ENCODE measurements around the gene SYNE2.

DNA sequence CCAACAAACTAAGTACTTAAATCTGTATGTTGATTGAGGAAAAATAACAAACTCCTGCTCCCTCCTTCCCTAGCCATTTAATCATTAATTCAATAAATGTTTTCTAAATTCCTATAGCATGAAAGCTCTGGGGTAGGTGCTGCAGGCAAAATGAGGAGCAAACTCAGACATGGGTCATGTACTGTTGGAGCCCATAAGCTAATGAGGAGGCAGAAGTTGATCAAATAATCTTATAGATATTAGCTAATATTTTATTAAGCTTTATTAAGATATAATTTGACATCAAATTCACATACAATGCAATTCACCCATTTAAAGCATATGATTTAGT, 70.6 kb downstream of the SYNE2 start:
- TF ChIP-seq TAF1 (conservative IDR thresholded peaks at IDR 0.05), result no peak
- TF ChIP-seq, protein P1, sequence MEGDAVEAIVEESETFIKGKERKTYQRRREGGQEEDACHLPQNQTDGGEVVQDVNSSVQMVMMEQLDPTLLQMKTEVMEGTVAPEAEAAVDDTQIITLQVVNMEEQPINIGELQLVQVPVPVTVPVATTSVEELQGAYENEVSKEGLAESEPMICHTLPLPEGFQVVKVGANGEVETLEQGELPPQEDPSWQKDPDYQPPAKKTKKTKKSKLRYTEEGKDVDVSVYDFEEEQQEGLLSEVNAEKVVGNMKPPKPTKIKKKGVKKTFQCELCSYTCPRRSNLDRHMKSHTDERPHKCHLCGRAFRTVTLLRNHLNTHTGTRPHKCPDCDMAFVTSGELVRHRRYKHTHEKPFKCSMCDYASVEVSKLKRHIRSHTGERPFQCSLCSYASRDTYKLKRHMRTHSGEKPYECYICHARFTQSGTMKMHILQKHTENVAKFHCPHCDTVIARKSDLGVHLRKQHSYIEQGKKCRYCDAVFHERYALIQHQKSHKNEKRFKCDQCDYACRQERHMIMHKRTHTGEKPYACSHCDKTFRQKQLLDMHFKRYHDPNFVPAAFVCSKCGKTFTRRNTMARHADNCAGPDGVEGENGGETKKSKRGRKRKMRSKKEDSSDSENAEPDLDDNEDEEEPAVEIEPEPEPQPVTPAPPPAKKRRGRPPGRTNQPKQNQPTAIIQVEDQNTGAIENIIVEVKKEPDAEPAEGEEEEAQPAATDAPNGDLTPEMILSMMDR (IDR thresholded peaks at IDR 0.05; ENCODE audit: low read depth, low read length, missing input control), result no peak
- no peak for TF ChIP-seq RAD21 (IDR thresholded peaks at IDR 0.05)
- TF ChIP-seq, protein P2, sequence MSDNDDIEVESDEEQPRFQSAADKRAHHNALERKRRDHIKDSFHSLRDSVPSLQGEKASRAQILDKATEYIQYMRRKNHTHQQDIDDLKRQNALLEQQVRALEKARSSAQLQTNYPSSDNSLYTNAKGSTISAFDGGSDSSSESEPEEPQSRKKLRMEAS (IDR thresholded peaks at IDR 0.05), result no peak
- TF ChIP-seq GABPA (IDR thresholded peaks at IDR 0.05 in 1 of 2, conservative IDR thresholded peaks at IDR 0.05 in 1 of 2), result no peak
- no peak for TF ChIP-seq EGR1 (IDR thresholded peaks at IDR 0.05; ENCODE audit: low read depth in 2 of 2)
- TF ChIP-seq YY1 (IDR thresholded peaks at IDR 0.05), result no peak
- no peak for TF ChIP-seq HNF4A (conservative IDR thresholded peaks at IDR 0.05)
- no peak for TF ChIP-seq SP1 (IDR thresholded peaks at IDR 0.05)
- TF ChIP-seq, protein P3, sequence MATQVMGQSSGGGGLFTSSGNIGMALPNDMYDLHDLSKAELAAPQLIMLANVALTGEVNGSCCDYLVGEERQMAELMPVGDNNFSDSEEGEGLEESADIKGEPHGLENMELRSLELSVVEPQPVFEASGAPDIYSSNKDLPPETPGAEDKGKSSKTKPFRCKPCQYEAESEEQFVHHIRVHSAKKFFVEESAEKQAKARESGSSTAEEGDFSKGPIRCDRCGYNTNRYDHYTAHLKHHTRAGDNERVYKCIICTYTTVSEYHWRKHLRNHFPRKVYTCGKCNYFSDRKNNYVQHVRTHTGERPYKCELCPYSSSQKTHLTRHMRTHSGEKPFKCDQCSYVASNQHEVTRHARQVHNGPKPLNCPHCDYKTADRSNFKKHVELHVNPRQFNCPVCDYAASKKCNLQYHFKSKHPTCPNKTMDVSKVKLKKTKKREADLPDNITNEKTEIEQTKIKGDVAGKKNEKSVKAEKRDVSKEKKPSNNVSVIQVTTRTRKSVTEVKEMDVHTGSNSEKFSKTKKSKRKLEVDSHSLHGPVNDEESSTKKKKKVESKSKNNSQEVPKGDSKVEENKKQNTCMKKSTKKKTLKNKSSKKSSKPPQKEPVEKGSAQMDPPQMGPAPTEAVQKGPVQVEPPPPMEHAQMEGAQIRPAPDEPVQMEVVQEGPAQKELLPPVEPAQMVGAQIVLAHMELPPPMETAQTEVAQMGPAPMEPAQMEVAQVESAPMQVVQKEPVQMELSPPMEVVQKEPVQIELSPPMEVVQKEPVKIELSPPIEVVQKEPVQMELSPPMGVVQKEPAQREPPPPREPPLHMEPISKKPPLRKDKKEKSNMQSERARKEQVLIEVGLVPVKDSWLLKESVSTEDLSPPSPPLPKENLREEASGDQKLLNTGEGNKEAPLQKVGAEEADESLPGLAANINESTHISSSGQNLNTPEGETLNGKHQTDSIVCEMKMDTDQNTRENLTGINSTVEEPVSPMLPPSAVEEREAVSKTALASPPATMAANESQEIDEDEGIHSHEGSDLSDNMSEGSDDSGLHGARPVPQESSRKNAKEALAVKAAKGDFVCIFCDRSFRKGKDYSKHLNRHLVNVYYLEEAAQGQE (IDR thresholded peaks at IDR 0.05), result no peak
- no peak for TF ChIP-seq NR2F2 (IDR thresholded peaks at IDR 0.05)
- no peak for TF ChIP-seq RXRA (IDR thresholded peaks at IDR 0.05)
- no peak for TF ChIP-seq HNF4G (IDR thresholded peaks at IDR 0.05)
- TF ChIP-seq, protein P4, sequence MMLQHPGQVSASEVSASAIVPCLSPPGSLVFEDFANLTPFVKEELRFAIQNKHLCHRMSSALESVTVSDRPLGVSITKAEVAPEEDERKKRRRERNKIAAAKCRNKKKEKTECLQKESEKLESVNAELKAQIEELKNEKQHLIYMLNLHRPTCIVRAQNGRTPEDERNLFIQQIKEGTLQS (IDR thresholded peaks at IDR 0.05), result no peak

Data from liver (tissue), 3 donors.